K562 (cell line): Measurements from ENCODE around the gene TRIM25. TPM values are rescaled to one million over a fixed set of nuclear protein-coding genes. Genes with fewer than 3 reads are reported as not detected.

Experiments
- CHD2 ChIP-seq: IDR thresholded peaks from 2 replicates; pipeline ENCODE4 v1.6.1; 2011; ENCODE audit warnings: low read depth, low read length
- ELF2 ChIP-seq: fragments of 250-450 bp; sonication (Bioruptor Pico); IDR thresholded peaks from 2 replicates; pipeline ENCODE4 v1.5.0; 2021; ENCODE audit warnings: mild to moderate bottlenecking
- GTF3C2 ChIP-seq: IDR thresholded peaks from 3 replicates; pipeline ENCODE4 v1.6.1; 2011; ENCODE audit warnings: borderline replicate concordance, mild to moderate bottlenecking, moderate library complexity; ENCODE audit not compliant: insufficient read length; ENCODE audit errors: extremely low read depth
- HDAC6 ChIP-seq: IDR thresholded peaks from 2 replicates; pipeline ENCODE4 v1.6.1; 2012; ENCODE audit warnings: low read depth, mild to moderate bottlenecking, control low read depth, inconsistent platforms, low read length, moderate library complexity
- HDAC8 ChIP-seq: fragments of 450-650 bp; IDR thresholded peaks from 2 replicates; pipeline ENCODE4 v1.6.1; 2016; ENCODE audit warnings: mild to moderate bottlenecking, missing genetic modification characterization, moderate library complexity, missing compliant biosample characterization
- HMGN3 ChIP-seq: IDR thresholded peaks from 2 replicates; pipeline ENCODE4 v1.6.1; 2011; ENCODE audit warnings: borderline replicate concordance, low read depth, mild to moderate bottlenecking, mixed read lengths, low read length; ENCODE audit not compliant: insufficient read length; ENCODE audit errors: extremely low read depth
- ILF3 ChIP-seq: fragments of 450-650 bp; IDR thresholded peaks from 2 replicates; pipeline ENCODE4 v1.6.1; 2018; ENCODE audit warnings: antibody characterized with exemption, mild to moderate bottlenecking, moderate library complexity, borderline replicate concordance
- JUN ChIP-seq, 2 experiments: sonication (generic) in 1 of 2; formaldehyde crosslinking in 1 of 2; IDR thresholded peaks; 2 replicates each; pipeline versions ENCODE4 v1.6.1 to v1.8.0; 2012 to 2022; ENCODE audit warnings: borderline replicate concordance in 2 of 2, mild to moderate bottlenecking in 2 of 2, improper control_type of control experiment in 1 of 2, low read depth in 1 of 2, low read length in 1 of 2, missing genetic modification reagents in 1 of 2
- MBD2 ChIP-seq: sonication (generic); IDR thresholded peaks from 2 replicates; pipeline ENCODE4 v1.6.1; 2016; ENCODE audit warnings: low read depth, borderline replicate concordance
- MCM5 ChIP-seq: fragments of 450-650 bp; IDR thresholded peaks from 2 replicates; pipeline ENCODE4 v1.6.1; 2016; ENCODE audit warnings: low read depth
- MTF1 ChIP-seq: fragments of 250-450 bp; sonication (Bioruptor Pico); IDR thresholded peaks from 2 replicates; pipeline ENCODE4 v1.9.0; 2021; ENCODE audit warnings: moderate library complexity, mild to moderate bottlenecking, inconsistent platforms, borderline replicate concordance
- NCOA1 ChIP-seq: fragments of 450-650 bp; IDR thresholded peaks from 2 replicates; pipeline ENCODE4 v1.6.1; 2016; ENCODE audit warnings: low read depth
- NUFIP1 ChIP-seq: fragments of 450-650 bp; IDR thresholded peaks from 2 replicates; pipeline ENCODE4 v1.6.1; 2018; ENCODE audit not compliant: partially characterized antibody
- POLR2A ChIP-seq: fragments of 450-650 bp; conservative IDR thresholded peaks from 2 replicates; pipeline ENCODE4 v1.6.1; 2016
- PRPF4 ChIP-seq: fragments of 200-400 bp; formaldehyde crosslinking; IDR thresholded peaks from one replicate; pipeline ENCODE4 v1.6.1; 2017; ENCODE audit warnings: low read length, low read depth, mild to moderate bottlenecking; ENCODE audit not compliant: insufficient read depth, poor library complexity, severe bottlenecking
- RBM34 ChIP-seq: fragments of 200-400 bp; formaldehyde crosslinking; IDR thresholded peaks from 2 replicates; pipeline ENCODE4 v1.6.1; 2018; ENCODE audit warnings: low read length, borderline replicate concordance; ENCODE audit not compliant: insufficient read depth
- SIRT6 ChIP-seq: IDR thresholded peaks from one replicate; pipeline ENCODE4 v1.6.1; 2012; ENCODE audit warnings: low read depth, mild to moderate bottlenecking, control low read depth, inconsistent platforms, low read length, moderate library complexity
- ZKSCAN1 ChIP-seq: fragments of 150-350 bp; IDR thresholded peaks from 2 replicates; pipeline ENCODE4 v1.6.1; 2016; ENCODE audit warnings: low read depth, low read length
- ZNF124 ChIP-seq: sonication (generic); formaldehyde crosslinking; IDR thresholded peaks from 2 replicates; pipeline ENCODE4 v1.8.1; 2022; ENCODE audit warnings: missing genetic modification reagents
- ZNF212 ChIP-seq: fragments of 450-650 bp; formaldehyde crosslinking; IDR thresholded peaks from 2 replicates; pipeline ENCODE4 v1.4.0; 2020; ENCODE audit warnings: mild to moderate bottlenecking
- ZNF263 ChIP-seq: sonication (generic); formaldehyde crosslinking; IDR thresholded peaks from 2 replicates; pipeline ENCODE4 v1.8.0; 2022; ENCODE audit warnings: mild to moderate bottlenecking, missing genetic modification reagents, borderline replicate concordance
- ZNF41 ChIP-seq: fragments of 250-450 bp; sonication (Bioruptor Pico); conservative IDR thresholded peaks from 2 replicates; pipeline ENCODE4 v1.4.0; 2020; ENCODE audit warnings: mild to moderate bottlenecking
- ZNF445 ChIP-seq: fragments of 250-450 bp; sonication (Bioruptor Pico); IDR thresholded peaks from 2 replicates; pipeline ENCODE4 v1.4.0; 2020; ENCODE audit warnings: low read depth, mild to moderate bottlenecking, moderate library complexity
- ZNF780A ChIP-seq: fragments of 250-450 bp; sonication (Bioruptor Pico); IDR thresholded peaks from 2 replicates; pipeline ENCODE4 v1.5.0; 2021; ENCODE audit warnings: mild to moderate bottlenecking
- polyA plus RNA-seq, 8 experiments: library from polyadenylated mRNA; depleted of rRNA in 4 of 8; stranded (reverse) in 5 of 8; unstranded in 3 of 8; fragments of >200 nt; fragmentation: Nextera tagmentation in 2 of 8; fragmentation: Illumina TruSeq in 1 of 8; extraction: Ambion mirVana in 2 of 8; extraction: Trizol in 1 of 8; gene quantifications; 2 replicates each; pipeline versions ENCODE4 v1.2.1 to v1.2.3, GENCODE V29; 2011 to 2014; ENCODE audit warnings: inconsistent platforms in 1 of 8, missing spikeins in 1 of 8
- total RNA-seq, 7 experiments: library from RNA; depleted of rRNA in 6 of 7; stranded (reverse); fragments of >200 nt in 6 of 7; fragmentation: Illumina TruSeq in 2 of 7; extraction: Trizol in 2 of 7; gene quantifications; 2 replicates each; pipeline versions ENCODE4 v1.2.1 to v1.2.3, GENCODE V29; 2011 to 2021; ENCODE audit warnings: low replicate concordance in 1 of 7
- TF ChIP-seq, protein P1 (sequence below): fragments of 450-650 bp; formaldehyde crosslinking; IDR thresholded peaks from 2 replicates; pipeline ENCODE4 v1.4.0; 2022; ENCODE audit warnings: missing genetic modification characterization

TRIM25 gene
- total and polyA plus RNA-seq, 9 of the 15 experiments (the other 6 are each of a cell fraction or from before 2014, with no cell fraction given) = 5.9 to 49.5 (median 24.5) TPM

- TF ChIP-seq HDAC6 = no peak
- no peak for TF ChIP-seq ZNF263 (CRISPR knock-in tag)
- TF ChIP-seq POLR2A = no peak
- TF ChIP-seq HMGN3 = no peak
- no peak for TF ChIP-seq SIRT6
- TF ChIP-seq RBM34 = no peak
- no peak for TF ChIP-seq ZNF124 (CRISPR knock-in tag)
- no peak for TF ChIP-seq CHD2
- no peak for TF ChIP-seq NUFIP1
- TF ChIP-seq, protein P1, sequence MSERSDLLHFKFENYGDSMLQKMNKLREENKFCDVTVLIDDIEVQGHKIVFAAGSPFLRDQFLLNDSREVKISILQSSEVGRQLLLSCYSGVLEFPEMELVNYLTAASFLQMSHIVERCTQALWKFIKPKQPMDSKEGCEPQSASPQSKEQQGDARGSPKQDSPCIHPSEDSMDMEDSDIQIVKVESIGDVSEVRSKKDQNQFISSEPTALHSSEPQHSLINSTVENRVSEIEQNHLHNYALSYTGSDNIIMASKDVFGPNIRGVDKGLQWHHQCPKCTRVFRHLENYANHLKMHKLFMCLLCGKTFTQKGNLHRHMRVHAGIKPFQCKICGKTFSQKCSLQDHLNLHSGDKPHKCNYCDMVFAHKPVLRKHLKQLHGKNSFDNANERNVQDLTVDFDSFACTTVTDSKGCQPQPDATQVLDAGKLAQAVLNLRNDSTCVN (CRISPR knock-in tag) = no peak
- TF ChIP-seq PRPF4 = no peak
- no peak for TF ChIP-seq JUN (IDR thresholded peaks at IDR 0.05; ENCODE audit: borderline replicate concordance, low read depth, low read length)
- TF ChIP-seq JUN (CRISPR knock-in tag; IDR thresholded peaks at IDR 0.05; ENCODE audit: borderline replicate concordance) = no peak
- TF ChIP-seq ELF2 (CRISPR knock-in tag) = no peak
- no peak for TF ChIP-seq ZKSCAN1
- no peak for TF ChIP-seq GTF3C2
- no peak for TF ChIP-seq HDAC8 (tag)
- TF ChIP-seq ZNF41 (CRISPR knock-in tag) = no peak
- no peak for TF ChIP-seq ZNF780A (CRISPR knock-in tag)
- TF ChIP-seq ZNF212 (CRISPR knock-in tag) = no peak
- no peak for TF ChIP-seq ILF3
- no peak for TF ChIP-seq MTF1 (CRISPR knock-in tag)
- no peak for TF ChIP-seq MBD2
- TF ChIP-seq ZNF445 = no peak
- TF ChIP-seq MCM5 = no peak
- TF ChIP-seq NCOA1 = no peak
These were observed 37.1 kb downstream of the TRIM25 start (continued) for GRCh38 chr17:56876766-56877179.
